NCI-H82 (cell line): ENCODE data around the gene SVIL.
"Not testable (repeated sequence)": the region's sequence is repeated elsewhere in the genome, so short reads cannot be mapped to it uniquely, and the experiment has no call there.

Experiments
- DNase-seq: peaks from one replicate; lab custom pipeline; 2025; lab: John Stamatoyannopoulos, UW

Gene SVIL

GRCh38 chr10:29649561-29650551 is 15.1 kb upstream of the SVIL start:
- no peak for DNase-seq

GRCh38 chr10:29648983-29649268 is 14.2 kb upstream of the SVIL start:
- DNase-seq: no peak

- DNase-seq: no peak
Measured at GRCh38 chr10:29648114-29648982, 13.6 kb upstream of the SVIL start.

GRCh38 chr10:29647478-29647877 is 12.7 kb upstream of the SVIL start:
- DNase-seq: no peak

GRCh38 chr10:29646960-29647461 is 12.2 kb upstream of the SVIL start:
- no peak for DNase-seq

GRCh38 chr10:29646238-29646902 is 11.6 kb upstream of the SVIL start:
- DNase-seq: peak; percentile 96

- no peak for DNase-seq
Measured at GRCh38 chr10:29643771-29644501, 9.2 kb upstream of the SVIL start.

- DNase-seq: no peak
Measured at GRCh38 chr10:29642990-29643389, 8.2 kb upstream of the SVIL start.

- no peak for DNase-seq
Measured at GRCh38 chr10:29637537-29637936, 2.8 kb upstream of the SVIL start.

GRCh38 chr10:29636178-29636577 is 1.4 kb upstream of the SVIL start:
- peak; percentile 14 for DNase-seq

- peak; percentile 7 for DNase-seq
Measured at GRCh38 chr10:29635711-29636144, 957 bp upstream of the SVIL start.

GRCh38 chr10:29634105-29634504 is 666 bp downstream of the SVIL start:
- DNase-seq: no peak

- DNase-seq: no peak
Measured at GRCh38 chr10:29631049-29631339, 3.8 kb downstream of the SVIL start.

GRCh38 chr10:29630205-29631048 is 4.3 kb downstream of the SVIL start:
- DNase-seq: no peak

- DNase-seq: no peak
Measured at GRCh38 chr10:29628912-29629526, 5.8 kb downstream of the SVIL start.

GRCh38 chr10:29628311-29628710 is 6.5 kb downstream of the SVIL start:
- no peak for DNase-seq

- no peak for DNase-seq
Measured at GRCh38 chr10:29627201-29628132, 7.3 kb downstream of the SVIL start.

- DNase-seq: not testable (repeated sequence)
Measured at GRCh38 chr10:29624357-29624756, 10.4 kb downstream of the SVIL start.

- DNase-seq: no peak
Measured at GRCh38 chr10:29623797-29624196, 11.0 kb downstream of the SVIL start.
